WTC11 (cell line): ENCODE data around the gene CST1.

ENCODE experiments used
- ATF6 ChIP-seq: sonication (generic); formaldehyde crosslinking; IDR thresholded peaks from 2 replicates; pipeline ENCODE4 v1.8.1; 2023; ENCODE audit warnings: mild to moderate bottlenecking, missing genetic modification reagents
- CREB1 ChIP-seq: sonication (generic); formaldehyde crosslinking; IDR thresholded peaks from 2 replicates; pipeline ENCODE4 v1.8.0; 2023; ENCODE audit warnings: mild to moderate bottlenecking, missing genetic modification reagents
- CREM ChIP-seq: sonication (generic); formaldehyde crosslinking; IDR thresholded peaks from 2 replicates; pipeline ENCODE4 v1.8.1; 2022; ENCODE audit warnings: mild to moderate bottlenecking, missing genetic modification reagents, moderate library complexity
- CTCF ChIP-seq: fragments of 200-600 bp; IDR thresholded peaks from 2 replicates; pipeline ENCODE4 v1.8.0; 2022; ENCODE audit warnings: antibody characterized with exemption
- FOXJ3 ChIP-seq: sonication (generic); formaldehyde crosslinking; IDR thresholded peaks from 2 replicates; pipeline ENCODE4 v1.9.0; 2021; ENCODE audit warnings: missing genetic modification reagents, mild to moderate bottlenecking, borderline replicate concordance
- MLX ChIP-seq: sonication (generic); formaldehyde crosslinking; IDR thresholded peaks from 2 replicates; pipeline ENCODE4 v1.8.1; 2023; ENCODE audit warnings: mild to moderate bottlenecking, missing genetic modification reagents, moderate library complexity
- MXD4 ChIP-seq: fragments of 250-450 bp; sonication (Bioruptor Pico); IDR thresholded peaks from 2 replicates; pipeline ENCODE4 v1.8.0; 2021; ENCODE audit warnings: mild to moderate bottlenecking, moderate library complexity, borderline replicate concordance
- NR1H2 ChIP-seq: sonication (generic); formaldehyde crosslinking; IDR thresholded peaks from 2 replicates; pipeline ENCODE4 v1.9.0; 2021; ENCODE audit warnings: mild to moderate bottlenecking, moderate library complexity, missing genetic modification reagents
- PREB ChIP-seq: sonication (generic); formaldehyde crosslinking; IDR thresholded peaks from 2 replicates; pipeline ENCODE4 v1.8.1; 2022; ENCODE audit warnings: mild to moderate bottlenecking, missing genetic modification reagents, moderate library complexity, borderline replicate concordance
- RELA ChIP-seq: sonication (generic); formaldehyde crosslinking; IDR thresholded peaks from 2 replicates; pipeline ENCODE4 v1.8.1; 2022; ENCODE audit warnings: missing genetic modification reagents, mild to moderate bottlenecking, borderline replicate concordance

- TF ChIP-seq CTCF: no peak
- no peak for TF ChIP-seq ATF6 (CRISPR knock-in tag)
- no peak for TF ChIP-seq CREB1 (CRISPR knock-in tag)
- TF ChIP-seq PREB: no peak
- TF ChIP-seq CREM (CRISPR knock-in tag): no peak
- TF ChIP-seq NR1H2 (CRISPR knock-in tag): no peak
- no peak for TF ChIP-seq MLX
- TF ChIP-seq FOXJ3 (CRISPR knock-in tag): no peak
- TF ChIP-seq RELA (CRISPR knock-in tag): no peak
- TF ChIP-seq MXD4 (CRISPR knock-in tag): no peak
Measured at GRCh38 chr20:23744817-23745216, 5.9 kb downstream of the CST1 start.
